HL-60/S4 treated with phorbol 12-myristate 13-acetate at 8.2 ng/mL for 4 days and 3 days (cell line): ENCODE measurements around the gene DRG2.

Experiments used
- in situ Hi-C: fragments of 300-500 bp; cut with MboI; formaldehyde crosslinking; loops from 2 replicates; pipeline ENCODE4 v1.15.0; 2022; ENCODE audit warnings: low sequenced_read_pairs

DRG2 gene

GRCh38 chr17:18071751-18072150 is 16.0 kb upstream of the DRG2 start:
- in situ Hi-C loops = no loop called here

DNA sequence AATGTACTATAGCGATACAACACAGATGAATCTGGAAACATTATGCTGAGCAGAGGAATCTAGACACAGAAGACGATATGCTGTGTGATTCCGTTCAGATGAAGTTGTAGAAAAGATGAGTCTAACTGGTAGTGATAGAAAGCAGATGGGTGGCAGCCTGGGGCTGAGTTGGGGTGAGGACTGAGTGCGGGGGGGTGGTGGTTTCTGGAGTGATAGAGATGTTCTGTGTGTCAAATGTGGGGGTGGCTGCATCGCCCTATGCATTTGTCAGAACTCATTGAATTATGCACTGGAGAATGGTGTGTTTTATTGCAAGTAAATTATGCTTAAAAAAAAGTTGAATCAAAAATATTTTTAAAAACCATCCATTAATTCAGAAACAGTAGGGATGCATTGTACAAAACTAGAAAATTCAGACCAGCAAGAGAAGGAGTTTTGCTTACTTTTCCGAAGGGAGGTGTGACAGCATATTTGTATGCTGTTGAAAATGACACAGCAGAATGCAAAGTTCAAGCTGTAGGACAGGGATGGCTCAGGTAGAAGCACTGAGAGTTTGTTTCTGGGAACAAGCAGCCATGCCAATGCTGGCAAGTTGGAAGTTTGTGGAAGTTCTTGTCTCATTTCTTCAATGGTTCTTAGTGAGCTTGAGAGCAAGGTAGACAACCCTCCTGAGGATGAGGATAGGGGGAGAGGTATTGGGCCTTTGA is 13.0 kb upstream of the DRG2 start:
- in situ Hi-C loops = no loop called here

DNA sequence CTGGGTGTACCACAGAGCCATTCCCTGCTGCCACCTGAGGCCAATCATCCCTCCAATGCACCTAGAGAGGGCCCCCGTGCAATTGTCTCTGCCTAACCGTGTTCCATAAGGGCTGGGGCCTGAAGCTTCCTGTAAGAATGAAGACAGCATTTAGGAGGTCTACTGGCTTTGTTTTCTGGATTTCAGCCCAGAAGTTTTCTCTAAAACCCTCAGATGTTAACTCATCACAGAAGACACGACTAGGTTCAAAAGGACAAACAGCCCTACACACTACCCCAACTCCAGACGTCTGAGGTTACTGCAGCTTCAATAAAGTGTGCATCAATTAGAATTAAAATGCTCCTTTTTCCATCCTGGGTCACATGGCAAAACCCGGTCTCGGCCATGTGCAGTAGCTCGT is 10.8 kb upstream of the DRG2 start:
- in situ Hi-C loops = no loop called here

DNA sequence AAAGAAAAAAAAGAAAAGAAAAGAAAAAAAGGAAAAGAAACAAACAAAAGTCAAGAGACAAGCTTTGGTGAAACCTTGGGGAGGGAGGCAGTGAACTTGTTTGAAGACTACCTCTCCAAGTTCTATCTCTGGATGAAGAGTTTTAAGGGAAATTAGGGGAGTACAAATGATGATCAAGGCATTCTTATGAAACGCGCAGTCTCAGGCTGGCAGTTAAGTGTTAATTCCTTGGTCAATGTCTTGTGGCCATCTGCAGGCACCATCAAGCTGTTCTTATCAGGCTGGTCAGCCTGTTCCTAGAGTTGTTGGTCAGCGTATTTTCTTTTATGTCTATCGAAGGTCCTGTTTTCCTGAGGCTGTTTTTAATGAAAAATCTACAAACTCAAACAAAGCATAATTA is 8.2 kb upstream of the DRG2 start:
- in situ Hi-C loops = no loop called here

- in situ Hi-C loops = no loop called here
Observed at GRCh38 chr17:18084256-18084655, 3.5 kb upstream of the DRG2 start.

DNA sequence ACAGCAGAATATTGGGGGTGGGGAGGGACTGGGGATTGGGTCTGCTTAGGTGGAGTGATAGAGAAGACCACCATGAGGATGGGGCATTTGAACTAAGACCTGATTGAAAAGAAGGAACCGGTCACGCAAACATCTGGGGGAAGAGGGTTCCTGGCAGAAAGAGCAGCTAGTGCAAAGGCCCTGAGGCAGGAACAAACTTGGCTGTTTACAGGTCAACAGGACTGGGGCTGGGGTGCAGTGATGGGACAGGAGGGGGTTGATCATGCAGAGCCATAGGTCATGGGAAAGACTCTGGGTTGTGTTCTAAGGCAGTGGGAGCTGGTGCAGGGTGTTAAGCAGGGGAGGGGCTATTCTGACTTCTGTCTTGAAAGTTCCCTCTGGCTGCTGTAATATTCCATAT is 1.9 kb downstream of the DRG2 start:
- in situ Hi-C loops = no loop called here

DNA sequence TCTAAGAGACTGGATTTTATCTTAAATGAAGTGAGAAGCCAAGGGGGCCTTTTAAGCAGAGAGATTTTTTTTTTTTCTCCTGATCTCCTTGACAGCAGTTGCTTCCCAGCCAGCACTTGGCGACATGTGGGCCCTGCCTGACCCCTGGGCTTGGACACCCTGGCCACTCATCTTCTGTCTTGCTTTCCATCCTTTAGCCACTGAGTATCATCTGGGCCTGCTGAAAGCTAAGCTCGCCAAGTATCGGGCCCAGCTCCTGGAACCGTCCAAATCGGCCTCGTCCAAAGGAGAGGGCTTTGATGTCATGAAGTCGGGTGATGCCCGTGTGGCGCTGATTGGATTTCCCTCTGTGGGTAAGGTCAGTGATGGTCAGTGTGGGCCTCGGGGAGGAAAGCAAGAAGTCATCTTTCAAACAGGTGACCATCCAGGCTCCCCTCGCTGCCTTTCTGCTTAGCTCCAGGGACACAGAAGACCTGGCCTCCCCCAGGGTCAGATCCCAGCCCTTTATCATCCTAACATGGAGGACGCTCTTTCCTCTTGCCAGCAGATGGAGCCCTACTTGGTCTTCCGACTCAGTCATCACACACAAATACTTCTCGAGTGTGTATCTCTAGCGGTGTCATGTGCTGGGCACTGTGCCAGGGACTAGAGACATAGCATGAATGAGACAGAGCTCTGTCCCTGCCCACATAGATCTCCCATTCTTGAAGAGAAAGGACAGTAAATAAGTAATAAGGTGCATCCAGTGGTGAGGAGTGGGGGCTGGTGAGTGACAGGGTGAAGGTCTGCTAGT is 6.1 kb downstream of the DRG2 start:
- in situ Hi-C loops = no loop called here

- in situ Hi-C loops = no loop called here
Observed at GRCh38 chr17:18094409-18094807, 6.7 kb downstream of the DRG2 start.

- in situ Hi-C loops = no loop called here
Observed at GRCh38 chr17:18099516-18099915, 11.8 kb downstream of the DRG2 start.

- in situ Hi-C loops = no loop called here
Observed at GRCh38 chr17:18100616-18101015, 12.9 kb downstream of the DRG2 start.

DNA sequence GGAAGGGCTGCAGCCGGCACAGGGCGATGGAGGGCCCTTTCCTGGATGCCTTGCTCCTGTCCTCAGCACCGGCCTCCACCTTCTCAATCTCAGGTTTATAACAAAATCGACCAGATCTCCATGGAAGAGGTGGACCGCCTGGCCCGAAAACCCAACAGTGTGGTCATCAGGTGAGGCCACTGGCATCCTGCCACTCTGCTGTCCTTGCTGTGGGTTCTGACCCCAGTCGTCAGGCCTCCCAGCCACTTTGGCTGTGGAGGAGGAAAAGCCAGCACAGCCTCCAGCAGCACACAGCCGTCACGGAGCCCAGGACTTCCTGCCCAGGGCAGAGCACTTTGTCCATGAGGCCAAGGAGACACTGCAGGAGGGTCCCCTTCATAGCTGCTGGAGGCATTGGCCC is 14.1 kb downstream of the DRG2 start:
- in situ Hi-C loops = no loop called here

DNA sequence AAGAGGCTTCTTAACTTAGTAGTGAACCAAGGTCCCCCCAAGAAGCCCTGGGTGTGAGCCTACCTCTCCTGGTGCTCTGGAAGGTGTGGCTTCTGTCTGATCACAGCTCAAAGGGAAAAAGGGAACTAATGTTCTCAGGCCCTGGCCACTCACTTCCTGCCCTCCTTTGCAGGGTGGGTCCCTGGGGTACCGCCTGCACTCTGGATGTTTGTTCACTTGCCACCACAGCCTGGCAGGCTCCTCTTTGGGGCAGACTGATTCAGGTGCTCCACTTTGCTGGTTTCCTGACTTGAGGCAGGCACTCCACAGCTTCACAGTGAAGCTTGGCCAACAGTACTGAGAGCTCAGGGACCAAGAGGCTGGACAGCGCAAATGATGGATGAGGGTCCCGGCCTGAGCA is 14.9 kb downstream of the DRG2 start:
- in situ Hi-C loops = no loop called here

DNA sequence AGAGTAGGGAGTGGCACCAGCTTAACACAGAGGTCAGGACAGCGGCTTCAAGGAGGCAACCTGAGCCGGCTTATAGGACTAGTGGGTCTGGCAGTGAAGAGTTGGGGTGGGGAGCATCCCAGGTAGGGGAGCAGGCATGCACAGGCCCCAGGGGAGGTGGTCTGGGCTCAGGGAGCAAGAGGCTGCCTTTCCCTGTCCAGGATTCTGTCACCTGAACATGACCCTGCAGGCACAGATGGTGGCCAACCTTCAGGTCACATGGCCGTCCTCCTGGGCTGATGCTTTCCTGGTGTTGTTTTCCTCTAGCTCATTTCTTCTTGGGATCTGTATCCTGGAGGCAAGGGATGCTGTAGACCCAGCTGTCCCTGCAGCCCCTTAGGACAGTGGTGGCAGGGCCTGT is 17.3 kb downstream of the DRG2 start:
- in situ Hi-C loops = no loop called here

DNA sequence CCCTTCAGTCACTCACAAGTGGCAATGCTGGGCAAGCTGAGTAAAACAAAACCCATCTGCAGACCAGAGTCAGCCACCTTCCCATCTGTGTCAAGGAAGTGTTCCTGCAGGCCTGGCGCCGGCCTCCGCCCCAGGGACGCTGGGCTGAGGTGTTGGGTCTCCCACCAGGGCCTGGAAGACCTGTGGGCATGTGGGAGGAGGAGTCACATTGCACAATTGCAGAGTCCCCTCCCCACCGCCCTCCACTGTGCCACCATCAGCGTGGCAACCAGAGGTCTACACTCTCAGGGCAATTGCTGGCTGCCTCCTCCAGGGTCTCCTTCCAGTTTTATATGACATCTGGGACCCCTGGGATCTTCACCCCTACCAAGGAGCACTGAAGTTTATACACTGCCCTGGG is 17.8 kb downstream of the DRG2 start:
- in situ Hi-C loops = no loop called here

GRCh38 chr17:18106211-18106610 is 18.5 kb downstream of the DRG2 start:
- in situ Hi-C loops = no loop called here

GRCh38 chr17:18107061-18107790 is 19.5 kb downstream of the DRG2 start:
- in situ Hi-C loops = no loop called here

- in situ Hi-C loops = no loop called here
Observed at GRCh38 chr17:18107971-18108370, 20.2 kb downstream of the DRG2 start.

- in situ Hi-C loops = no loop called here
Observed at GRCh38 chr17:18108401-18109312, 20.9 kb downstream of the DRG2 start, which contains the start of gene MYO15A. MYO15A (plus strand) TSS chr17:18108756; CDS start chr17:18118801, 10,045 bp downstream.

- in situ Hi-C loops = no loop called here
Observed at GRCh38 chr17:18109935-18110485, 22.3 kb downstream of the DRG2 start.

GRCh38 chr17:18110636-18111145 is 22.9 kb downstream of the DRG2 start:
- in situ Hi-C loops = no loop called here
